Heart right ventricle (tissue), 16 donors: ENCODE measurements around the gene CTBS. TPM values are rescaled to one million over a fixed set of nuclear protein-coding genes. Genes with fewer than 3 reads are reported as not detected.

Experiments
- ATAC-seq, 8 donors: fragments of 200-7000 bp; cut with Tn5 transposase; one replicate each; pipeline ENCODE4 v1.9.1; 2020; ENCODE audit warnings: mild to moderate bottlenecking in 8 of 8, moderate library complexity in 8 of 8, moderate number of reproducible peaks in 1 of 8
- DNase-seq, 2 donors: peaks; one replicate each; pipeline ENCODE4 v3.0.0-alpha.2; 2020
- H3K27ac ChIP-seq, 10 donors: fragments of 200-600 bp; sonication (generic) in 2 of 10; one replicate each; pipeline versions ENCODE4 v1.5.0 to v1.8.0; 2020 to 2022; ENCODE audit warnings: mild to moderate bottlenecking in 3 of 10
- H3K27me3 ChIP-seq, 7 donors: fragments of 200-600 bp; one replicate each; pipeline ENCODE4 v1.8.0; 2021 to 2022; ENCODE audit warnings: mild to moderate bottlenecking in 2 of 7
- H3K36me3 ChIP-seq, 9 donors: fragments of 200-600 bp; sonication (generic) in 1 of 9; one replicate each; pipeline versions ENCODE4 v1.5.0 to v1.8.0; 2020 to 2022; ENCODE audit warnings: mild to moderate bottlenecking in 2 of 9
- H3K4me1 ChIP-seq, 9 donors: fragments of 200-600 bp; sonication (generic) in 1 of 9; one replicate each; pipeline versions ENCODE4 v1.5.0 to v1.8.0; 2020 to 2022; ENCODE audit warnings: mild to moderate bottlenecking in 4 of 9
- H3K4me3 ChIP-seq, 10 donors: fragments of 200-600 bp; sonication (generic) in 2 of 10; one replicate each; pipeline versions ENCODE4 v1.5.0 to v1.8.0; 2020 to 2022; ENCODE audit warnings: mild to moderate bottlenecking in 7 of 10, moderate library complexity in 2 of 10
- H3K9me3 ChIP-seq, 11 donors: fragments of 200-600 bp in 10 of 11; sonication (generic) in 2 of 11; one replicate each; pipeline versions ENCODE4 v1.5.0 to v1.8.0; 2013 to 2022; ENCODE audit warnings: mild to moderate bottlenecking in 2 of 11, control low read depth in 1 of 11, moderate library complexity in 1 of 11
- WGBS, 2 donors: extraction: QIAGEN DNeasy Blood & Tissue Kit; methylation state at CpG; one replicate each; pipeline ENCODE4 v1.1.7; 2013; ENCODE audit warnings: inconsistent platforms in 1 of 2; 5-methylcytosine and 5-hydroxymethylcytosine counted together
- intact Hi-C, 10 donors: fragments of 100-400 bp; cut with DNase I; formaldehyde crosslinking; loops; one replicate each; pipeline versions ENCODE4 v1.11.1 to v1.14.2; 2022
- polyA plus RNA-seq, 2 donors: library from polyadenylated mRNA; stranded (reverse); fragments of 200-250 nt; gene quantifications; one replicate each; pipeline ENCODE4 v1.2.3, GENCODE V29; 2013
- total RNA-seq, 10 donors: library from RNA; stranded (reverse); fragmentation: NEBNext Ultra II Directional in 3 of 10; extraction: Animal tissue kit (Norgen Biotek cat#: 25700) in 3 of 10; gene quantifications; one replicate each; pipeline versions ENCODE4 v1.2.1 to v1.2.4, GENCODE V29; 2021 to 2023
- TF ChIP-seq, protein P1 (sequence below), 9 donors: fragments of 200-600 bp; sonication (generic) in 2 of 9; IDR thresholded peaks; one replicate each; pipeline versions ENCODE4 v1.5.0 to v1.8.0; 2021 to 2022; ENCODE audit warnings: antibody characterized with exemption in 9 of 9, mild to moderate bottlenecking in 5 of 9, moderate library complexity in 1 of 9
- donor health status: Arrhythmogenic right ventricular cardiomyopathy.
- donor health status: ischemic (EF 13 %, LVEDD 7.1; RV severe dilation, severe dysfunction).
- donor health status: healthy with polysubstance abuse.
- donor health status: DM: no; HTN: yes; CAD: no.
- donor health status: DM: no; HTN: no; CAD: no.
- donor health status: ischemic (EF 25% LVEDD 6.9; RV normal size, moderate dysfunction).
- donor health status: ischemic (EF 25% LVEDD 5.7; RV mildly dilated, moderate dysfunction).
- donor health status: healthy.
- donor health status: DM: yes; HTN: yes; CAD: no.
- donor health status: Ischemic cardiomyopathy.
- donor health status: ischemic (EF 35%, LVEDD 5.7; RV mildly dilated, moderate dysfunction).
- donor health status: nonischemic (EF 11% LVEDD 7.7; RV severe dilation, severe dysfunction).
- donor health status: DM: yes; HTN: yes; CAD: no.
- donor health status: PGD.
- donor health status: ischemic (EF 29% LVEDD 5.4; RV normal size, mild dysfunction).
- donor health status: nonischemic (EF 23%, LVEDD 6.1; RV moderate dilation, normal function).

The CTBS gene
- total and polyA plus RNA-seq, 12 donors: 3.5 to 13.2 (median 7.2) TPM

DNA sequence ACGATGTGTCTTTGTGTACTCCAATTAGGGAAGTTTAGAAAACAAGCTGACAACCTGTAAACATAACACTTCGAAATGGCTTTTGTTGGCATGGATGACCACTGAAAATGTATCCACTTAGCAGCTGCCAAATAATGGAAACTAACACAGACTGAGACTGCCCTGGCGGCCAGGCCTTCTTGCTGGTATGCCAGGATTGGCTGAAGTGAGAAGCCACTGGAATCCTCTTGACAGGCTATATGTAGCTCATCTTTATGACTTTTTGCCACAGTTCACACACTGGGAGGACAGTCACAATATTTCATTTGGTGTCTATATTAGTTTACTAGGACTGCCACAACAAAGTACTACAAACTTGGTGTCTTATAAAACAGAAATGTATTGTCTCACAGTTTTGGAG is 12.9 kb upstream of the CTBS start:
- TF ChIP-seq, protein P1, sequence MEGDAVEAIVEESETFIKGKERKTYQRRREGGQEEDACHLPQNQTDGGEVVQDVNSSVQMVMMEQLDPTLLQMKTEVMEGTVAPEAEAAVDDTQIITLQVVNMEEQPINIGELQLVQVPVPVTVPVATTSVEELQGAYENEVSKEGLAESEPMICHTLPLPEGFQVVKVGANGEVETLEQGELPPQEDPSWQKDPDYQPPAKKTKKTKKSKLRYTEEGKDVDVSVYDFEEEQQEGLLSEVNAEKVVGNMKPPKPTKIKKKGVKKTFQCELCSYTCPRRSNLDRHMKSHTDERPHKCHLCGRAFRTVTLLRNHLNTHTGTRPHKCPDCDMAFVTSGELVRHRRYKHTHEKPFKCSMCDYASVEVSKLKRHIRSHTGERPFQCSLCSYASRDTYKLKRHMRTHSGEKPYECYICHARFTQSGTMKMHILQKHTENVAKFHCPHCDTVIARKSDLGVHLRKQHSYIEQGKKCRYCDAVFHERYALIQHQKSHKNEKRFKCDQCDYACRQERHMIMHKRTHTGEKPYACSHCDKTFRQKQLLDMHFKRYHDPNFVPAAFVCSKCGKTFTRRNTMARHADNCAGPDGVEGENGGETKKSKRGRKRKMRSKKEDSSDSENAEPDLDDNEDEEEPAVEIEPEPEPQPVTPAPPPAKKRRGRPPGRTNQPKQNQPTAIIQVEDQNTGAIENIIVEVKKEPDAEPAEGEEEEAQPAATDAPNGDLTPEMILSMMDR (IDR thresholded peaks at IDR 0.05): no peak
- H3K27ac ChIP-seq: no peak overlapping the region
- H3K4me1 ChIP-seq: peaks cover 0 to 22% (median 14%) of the 10 kb centered on the region in 9 donors
- no peak overlapping the region for H3K4me3 ChIP-seq
- ATAC-seq: no peak
- 86 to 91% methylated on average over 3 of the region's 3 CpGs for WGBS, 2 donors
- H3K36me3 ChIP-seq: no peaks in the 10 kb centered on the region
- peaks cover 0 to 7% (median 0%) of the 10 kb centered on the region in 7 donors for H3K27me3 ChIP-seq
- no peak for DNase-seq
- intact Hi-C loops: loop anchor here in 1 of 10 donors (10.0 kb wide), 1 partner anchor 58 kb away; no protein-coding TSS in a partner anchor
- no peaks in the 10 kb centered on the region for H3K9me3 ChIP-seq

DNA sequence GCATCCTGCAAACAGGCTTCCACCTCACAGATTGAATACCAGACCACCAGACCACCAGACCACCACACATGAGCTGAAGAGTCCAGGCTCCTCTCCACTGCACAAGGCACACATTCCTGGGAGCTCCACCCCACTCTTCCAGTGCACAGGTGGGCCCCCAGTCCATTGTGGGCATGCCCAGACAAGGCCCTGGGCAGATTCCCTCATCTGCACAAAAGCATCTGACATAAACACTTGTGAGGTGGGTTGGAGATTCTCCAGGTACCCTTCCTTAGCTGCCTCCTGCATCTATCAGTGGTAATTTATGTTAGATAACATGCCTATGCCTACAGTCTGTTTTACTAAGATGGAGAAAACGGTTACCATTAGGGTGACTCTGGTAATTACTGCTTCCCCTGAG is 11.6 kb upstream of the CTBS start:
- Histone ChIP-seq H3K4me1 (peaks cover 0 to 22% (median 14%) of the 10 kb centered on the region in 9 donors), H3K27me3 (peaks cover 0 to 7% (median 0%) of the 10 kb centered on the region in 7 donors), H3K4me3 (no peak overlapping the region), H3K36me3 (no peaks in the 10 kb centered on the region), H3K9me3 (no peaks in the 10 kb centered on the region), H3K27ac (no peak overlapping the region)
- intact Hi-C loops: loop anchor here in 1 of 10 donors (10.0 kb wide), 1 partner anchor 59 kb away; no protein-coding TSS in a partner anchor
- TF ChIP-seq, protein P1 (IDR thresholded peaks at IDR 0.05): no peak
- 57 to 97% methylated on average over 1 of the region's 1 CpG for WGBS, 2 donors
- DNase-seq: no peak
- no peak for ATAC-seq

DNA sequence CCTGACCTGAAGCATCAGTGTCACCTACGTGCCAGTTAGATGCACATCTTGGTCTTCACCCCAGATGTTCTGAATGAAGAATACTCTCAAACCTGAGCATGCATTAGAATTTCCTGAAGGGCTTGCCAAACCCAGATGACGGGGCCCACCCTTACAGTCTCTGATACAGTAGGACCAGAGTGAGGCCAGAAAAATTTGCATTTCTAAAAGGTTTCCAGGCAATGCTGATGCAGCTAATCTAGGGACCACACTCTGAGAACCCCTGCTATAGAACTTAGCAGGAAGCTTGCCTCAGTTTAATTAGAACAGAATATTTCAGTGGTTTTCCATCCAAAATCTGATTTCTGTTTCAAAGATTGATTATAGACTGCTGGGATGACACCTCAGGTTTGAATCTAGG is 9.9 kb upstream of the CTBS start:
- 49 to 79% methylated on average over 2 of the region's 2 CpGs for WGBS, 2 donors
- TF ChIP-seq, protein P1 (IDR thresholded peaks at IDR 0.05): no peak
- no peak for DNase-seq
- peak in 2 of 8 donors; percentile 8 to 37 for ATAC-seq
- H3K27me3 ChIP-seq: no peaks in the 10 kb centered on the region
- no peaks in the 10 kb centered on the region for H3K9me3 ChIP-seq
- H3K4me1 ChIP-seq: peaks cover 0 to 22% (median 14%) of the 10 kb centered on the region in 9 donors
- no peaks in the 10 kb centered on the region for H3K36me3 ChIP-seq
- H3K4me3 ChIP-seq: no peak overlapping the region
- peak overlapping the region in 6 of 10 donors; percentile 15 to 80 (median 46) for H3K27ac ChIP-seq
- intact Hi-C loops: loop anchor here in 1 of 10 donors (10.0 kb wide), 1 partner anchor 61 kb away; no protein-coding TSS in a partner anchor

DNA sequence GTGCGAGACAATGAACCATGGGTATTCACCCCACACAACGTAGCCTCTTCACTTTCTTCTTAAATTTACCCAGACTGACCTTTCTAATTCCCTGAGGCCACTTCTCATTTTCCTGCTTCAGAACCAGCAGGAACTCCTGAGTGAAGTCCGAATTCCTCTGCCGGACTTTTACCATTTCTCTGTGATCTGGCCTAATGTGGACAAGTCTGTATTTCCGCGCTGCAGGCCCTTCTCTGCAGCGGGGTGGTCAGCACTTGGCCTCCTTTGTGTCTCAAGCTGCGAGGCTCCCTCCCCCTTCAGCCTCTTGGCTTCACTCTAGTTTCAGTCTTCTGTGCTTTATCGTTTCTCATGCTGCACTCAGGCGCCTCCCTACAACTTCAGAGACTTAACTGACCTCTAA is 9.4 kb upstream of the CTBS start:
- intact Hi-C loops: loop anchor here in 1 of 10 donors (10.0 kb wide), 1 partner anchor 61 kb away; no protein-coding TSS in a partner anchor

More for the DNA sequence above, 9.4 kb upstream of the CTBS start:
- H3K4me3 ChIP-seq: peak overlapping the region in 1 of 10 donors; percentile 23
- no peak for DNase-seq
- TF ChIP-seq, protein P1 (IDR thresholded peaks at IDR 0.05): no peak
- H3K27ac ChIP-seq: peak overlapping the region in 8 of 10 donors; percentile 8 to 80 (median 33)
- WGBS, 2 donors: 47 to 49% methylated on average over 10 of the region's 10 CpGs
- no peaks in the 10 kb centered on the region for H3K36me3 ChIP-seq
- ATAC-seq: peak in 6 of 8 donors; percentile 13 to 60 (median 46)
- H3K9me3 ChIP-seq: no peaks in the 10 kb centered on the region
- peaks cover 0 to 22% (median 14%) of the 10 kb centered on the region in 9 donors for H3K4me1 ChIP-seq
- no peaks in the 10 kb centered on the region for H3K27me3 ChIP-seq
